Heart left ventricle (tissue), 13 donors: ENCODE results near the gene CYP21A2.

ENCODE experiments used
- CTCF ChIP-seq, 12 donors: fragments of 200-600 bp; sonication (generic) in 4 of 12; IDR thresholded peaks; one replicate each; pipeline versions ENCODE4 v1.5.0 to v1.8.0; 2018 to 2022; ENCODE audit warnings: antibody characterized with exemption in 12 of 12, mild to moderate bottlenecking in 5 of 12
- POLR2A ChIP-seq, 2 donors: fragments of 450-650 bp; IDR thresholded peaks; one replicate each; pipeline ENCODE4 v1.6.1; 2017; ENCODE audit warnings: antibody characterized with exemption in 2 of 2, mild to moderate bottlenecking in 2 of 2, moderate library complexity in 2 of 2
- donor health status: ischemic (EF 13 %, LVEDD 7.1; RV severe dilation, severe dysfunction).
- donor health status: DM: no; HTN: yes; CAD: no.
- donor health status: DM: no; HTN: no; CAD: no.
- donor health status: ischemic (EF 25% LVEDD 6.9; RV normal size, moderate dysfunction).
- donor health status: ischemic (EF 25% LVEDD 5.7; RV mildly dilated, moderate dysfunction).
- donor health status: ischemic (EF 35%, LVEDD 5.7; RV mildly dilated, moderate dysfunction).
- donor health status: nonischemic (EF 11% LVEDD 7.7; RV severe dilation, severe dysfunction).
- donor health status: DM: yes; HTN: yes; CAD: no.
- donor health status: PGD.
- donor health status: ischemic (EF 29% LVEDD 5.4; RV normal size, mild dysfunction).
- donor health status: nonischemic (EF 23%, LVEDD 6.1; RV moderate dilation, normal function).

GRCh38 chr6:32088487-32089049 lies 50.4 kb downstream of the CYP21A2 start:
- TF ChIP-seq CTCF (IDR thresholded peaks at IDR 0.05) = no peak
- no peak for TF ChIP-seq POLR2A (IDR thresholded peaks at IDR 0.05)
